OCI-M2 (cell line): Measurements from ENCODE around the gene HPSE2.
A peak's percentile ranks its signal among the peaks of the same experiment; 100 is the strongest.

Experiments used
- DNase-seq: peaks from one replicate; lab custom pipeline; 2025; ENCODE audit not compliant: unreplicated experiment; lab: John Stamatoyannopoulos, UW

HPSE2 gene

GRCh38 chr10:98855403-98856189 is 380.1 kb downstream of the HPSE2 start:
- DNase-seq: no peak

- no peak for DNase-seq
Observed at GRCh38 chr10:98852686-98853085, 383.0 kb downstream of the HPSE2 start.

DNA sequence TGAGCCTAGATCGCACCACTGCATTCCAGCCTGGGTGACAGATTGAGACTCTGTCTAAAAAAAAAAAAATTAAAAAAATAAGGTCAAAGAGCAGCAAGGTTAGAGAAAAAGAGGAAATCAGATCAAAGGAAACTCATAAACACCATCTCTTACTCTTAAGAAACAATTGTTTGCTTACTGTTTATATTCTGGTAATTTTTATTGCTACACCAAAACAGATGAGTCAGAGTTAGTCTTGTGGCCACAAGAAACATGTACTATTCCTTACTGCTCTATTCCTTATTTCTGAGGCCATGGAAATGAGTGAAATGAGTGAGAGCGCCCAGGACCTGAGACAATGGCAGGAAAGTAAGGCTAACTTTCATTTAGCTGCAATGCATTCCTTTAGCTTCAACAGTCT is 387.3 kb downstream of the HPSE2 start:
- no peak for DNase-seq

DNA sequence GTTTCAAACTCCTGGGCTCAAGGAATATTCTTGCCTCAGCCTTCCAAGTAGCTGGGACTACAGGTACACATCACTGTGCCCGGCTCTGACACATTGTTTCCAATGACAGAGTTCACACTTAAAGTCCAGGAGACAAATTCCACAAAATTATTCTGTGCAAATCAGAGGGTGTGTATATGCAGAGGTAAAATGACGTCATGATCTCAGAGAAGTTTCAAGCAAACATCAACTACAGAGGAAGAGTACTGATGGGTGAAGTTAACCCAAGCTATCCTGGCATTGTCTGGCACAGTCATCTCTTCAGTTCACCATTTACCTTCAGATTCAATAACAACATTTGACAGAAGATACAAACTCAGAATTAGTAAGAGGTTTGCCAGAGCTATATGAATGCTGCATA is 388.9 kb downstream of the HPSE2 start:
- no peak for DNase-seq

DNA sequence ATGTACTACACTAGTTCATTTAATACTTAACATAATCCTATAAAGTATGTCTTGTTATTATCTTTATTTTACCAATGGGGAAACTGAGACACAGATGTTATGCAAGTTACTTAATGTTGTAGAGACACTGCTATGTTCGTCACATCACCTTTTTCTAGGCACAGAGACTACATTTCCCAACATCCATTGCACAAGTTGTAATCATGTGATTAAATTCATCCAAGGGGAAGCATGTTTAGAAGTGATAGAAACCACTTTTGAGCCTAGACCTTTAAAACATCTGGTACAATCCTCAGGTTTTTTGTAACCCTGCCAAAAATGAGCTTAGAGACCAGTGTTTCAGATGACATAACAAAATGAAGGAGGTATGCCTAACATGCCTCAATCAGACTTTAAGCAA is 402.1 kb downstream of the HPSE2 start:
- no peak for DNase-seq

- DNase-seq: no peak
Observed at GRCh38 chr10:98832738-98833137, 402.9 kb downstream of the HPSE2 start.

GRCh38 chr10:98832196-98832595 is 403.5 kb downstream of the HPSE2 start:
- DNase-seq: no peak

- DNase-seq: no peak
Observed at GRCh38 chr10:98831391-98831790, 404.3 kb downstream of the HPSE2 start.

- no peak for DNase-seq
Observed at GRCh38 chr10:98825741-98826140, 409.9 kb downstream of the HPSE2 start.

- DNase-seq: no peak
Observed at GRCh38 chr10:98817396-98817795, 418.3 kb downstream of the HPSE2 start.

DNA sequence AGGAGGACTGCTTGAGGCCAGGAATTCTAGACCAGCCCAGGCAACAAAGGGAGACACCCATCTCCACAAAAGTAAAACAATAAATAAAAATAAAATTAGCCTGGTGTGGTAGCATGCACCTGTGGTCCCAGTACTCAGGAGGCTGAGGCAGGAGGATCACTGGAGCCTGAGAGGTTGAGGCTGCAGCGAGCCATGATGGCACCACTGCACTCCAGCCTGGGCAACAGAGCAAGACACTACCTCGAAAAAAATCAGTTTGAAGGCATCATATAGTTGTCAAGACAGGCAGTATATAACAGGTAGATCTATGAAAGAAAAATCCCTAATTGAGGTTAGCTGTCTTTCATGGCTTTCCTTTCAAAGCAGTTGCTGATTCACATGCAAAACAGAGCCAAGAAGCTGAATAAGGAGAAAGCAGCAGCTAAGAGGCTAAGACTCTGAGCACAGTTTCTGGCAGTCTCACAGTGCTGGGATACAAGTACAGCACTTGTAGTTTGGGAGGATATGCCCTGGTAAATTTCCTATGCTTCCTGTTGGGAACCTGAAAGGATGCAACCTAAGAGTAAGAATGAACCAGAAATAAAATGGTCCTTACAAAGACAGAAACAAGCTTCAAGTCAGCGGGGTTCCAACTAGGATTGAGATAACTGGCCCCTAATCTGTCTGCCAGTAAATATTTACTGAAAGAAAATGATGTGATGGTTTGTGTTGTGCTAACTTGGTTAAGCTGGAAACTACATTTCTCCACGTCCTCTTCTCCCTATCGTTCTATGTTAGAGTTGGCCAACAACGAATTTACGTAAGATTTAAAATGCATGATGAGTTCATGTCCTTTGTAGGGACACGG is 420.4 kb downstream of the HPSE2 start:
- DNase-seq: no peak

DNA sequence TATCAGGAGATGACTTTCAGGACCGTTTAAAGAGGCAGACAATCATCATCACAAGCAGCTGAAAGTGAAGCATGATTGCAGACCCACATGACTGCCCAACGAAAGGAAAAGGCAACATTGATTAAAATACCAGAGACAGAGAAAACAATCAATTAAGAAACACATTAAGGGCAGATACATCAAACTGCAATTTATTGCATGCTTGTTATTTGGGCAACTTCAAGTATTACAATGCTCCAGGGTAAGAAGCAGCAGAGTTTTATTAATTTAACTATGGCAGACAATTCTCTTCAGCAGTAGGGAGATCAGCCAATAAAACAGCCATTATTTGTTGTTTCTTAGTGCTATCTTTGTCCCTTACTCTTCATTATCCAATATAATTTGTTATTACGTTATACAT is 421.2 kb downstream of the HPSE2 start:
- no peak for DNase-seq

DNA sequence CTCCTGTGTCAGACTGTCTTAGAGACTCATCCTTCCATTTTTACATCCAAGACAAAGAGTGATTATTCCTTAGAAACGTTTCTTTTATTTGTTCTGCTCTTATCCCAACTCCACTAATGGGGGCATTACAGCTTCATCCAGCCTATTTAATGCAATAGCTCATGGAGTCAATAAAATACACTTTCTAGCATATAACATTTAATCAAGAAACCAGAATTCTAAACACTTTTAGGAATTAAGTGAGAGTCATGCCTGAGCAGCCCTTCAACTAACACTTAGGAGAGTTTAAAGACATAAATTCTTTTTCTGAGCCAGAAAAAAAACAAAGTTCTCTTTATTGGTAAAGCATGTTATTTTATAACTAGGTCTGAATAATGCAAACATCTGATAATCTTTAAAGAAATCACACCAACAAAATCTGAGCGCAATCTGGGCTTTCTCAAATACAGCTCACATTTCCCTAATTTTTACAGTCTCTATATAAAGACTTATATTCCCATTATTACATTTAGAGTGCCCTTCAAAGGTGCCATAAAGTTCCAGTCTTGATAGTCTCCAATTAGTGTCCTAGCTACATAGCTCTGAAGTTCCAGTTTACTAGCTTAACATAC is 427.3 kb downstream of the HPSE2 start:
- no peak for DNase-seq

DNA sequence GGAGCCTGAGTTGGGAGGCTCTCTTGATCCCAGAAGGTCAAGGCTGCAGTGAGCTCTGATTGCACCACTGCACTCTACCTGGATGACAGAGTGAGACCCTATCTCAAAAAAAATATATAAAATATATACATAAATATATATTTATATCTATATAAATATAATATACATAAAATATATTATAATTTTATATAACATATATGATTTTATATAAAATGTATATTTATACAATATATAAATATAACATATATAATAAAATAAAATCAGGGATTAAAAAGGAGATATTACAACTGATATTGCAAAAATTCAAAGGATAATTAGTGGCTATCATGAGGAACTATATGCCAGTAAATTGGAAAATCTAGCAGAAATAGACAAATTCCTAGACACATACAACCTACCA is 435.4 kb downstream of the HPSE2 start:
- no peak for DNase-seq

GRCh38 chr10:98795467-98795866 is 440.2 kb downstream of the HPSE2 start:
- no peak for DNase-seq

DNA sequence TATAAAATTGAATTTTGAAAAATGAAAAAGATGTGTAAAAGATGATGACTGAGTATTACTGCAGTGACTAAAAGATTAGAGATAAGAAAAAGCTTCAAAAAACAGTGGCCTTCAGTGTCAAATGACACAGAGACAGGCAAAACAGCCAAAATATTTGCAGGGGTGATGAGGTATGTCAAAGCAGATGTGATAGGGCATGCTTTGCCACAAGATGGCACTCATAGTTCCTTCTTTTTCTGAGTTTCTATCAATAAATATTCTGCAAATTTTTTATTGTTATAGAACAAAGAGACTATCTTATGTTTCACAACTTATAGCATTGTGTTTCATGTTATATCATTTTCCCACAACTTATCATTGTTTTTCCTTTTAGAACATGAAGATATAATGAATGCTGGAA is 444.8 kb downstream of the HPSE2 start:
- no peak for DNase-seq

DNA sequence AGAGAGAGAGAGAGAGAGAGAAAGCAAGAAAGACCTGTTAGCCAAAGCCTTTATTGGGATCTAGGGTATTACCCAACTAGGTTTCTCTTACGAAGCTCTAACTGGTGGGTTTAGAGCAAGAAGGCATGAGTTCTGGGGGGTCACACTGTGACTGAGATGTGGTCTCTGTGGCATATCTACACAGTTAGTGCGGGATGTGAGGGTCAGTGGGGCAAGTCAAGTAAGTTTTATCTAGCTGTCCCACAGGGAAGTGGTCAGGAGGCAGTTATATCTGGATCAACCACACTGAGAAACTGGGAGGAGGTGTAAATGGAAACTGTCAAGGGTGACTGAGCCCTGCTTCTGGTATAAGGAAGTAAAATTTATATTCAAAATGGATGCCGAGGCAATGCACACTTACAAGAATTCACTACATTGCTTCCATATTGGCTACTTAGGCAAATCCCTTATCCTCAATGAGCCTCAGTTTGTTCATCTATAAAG is 457.3 kb downstream of the HPSE2 start:
- DNase-seq: peak; percentile 91

DNA sequence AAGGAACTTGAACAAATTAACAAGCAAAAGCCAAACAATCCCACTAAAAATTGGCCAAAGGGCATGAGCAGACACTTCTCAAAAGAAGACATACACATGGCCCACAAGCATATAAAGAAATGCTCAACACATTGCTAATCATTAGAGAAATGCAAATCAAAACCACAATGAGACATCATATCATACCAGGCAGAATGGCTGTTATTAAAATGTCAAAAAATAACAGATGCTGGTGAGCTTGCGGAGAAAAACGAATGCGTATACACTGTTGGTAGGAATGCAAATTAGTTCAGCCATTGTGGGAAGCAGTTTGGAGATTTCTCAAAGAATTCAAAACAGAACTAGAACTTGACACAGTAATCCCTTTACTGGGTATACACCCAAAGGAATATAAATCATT is 477.2 kb downstream of the HPSE2 start:
- DNase-seq: no peak

DNA sequence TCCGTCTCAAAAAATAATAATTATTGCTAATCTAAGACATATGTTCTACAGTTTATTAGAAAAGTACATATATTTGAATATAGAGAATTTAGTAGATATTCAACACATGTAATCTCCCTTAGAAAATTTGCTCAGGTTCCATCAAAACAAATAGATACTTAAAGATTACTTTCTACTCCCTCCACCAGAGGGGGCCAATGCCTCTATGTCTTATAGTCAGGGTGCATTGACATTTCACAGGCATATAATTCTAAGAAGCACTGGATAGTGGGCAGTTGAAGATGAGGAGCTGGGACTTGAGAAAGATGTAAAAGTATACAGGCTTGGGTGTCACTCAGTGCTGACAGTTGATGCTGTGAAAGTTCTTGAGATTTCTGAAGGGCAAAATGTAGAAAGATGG is 487.4 kb downstream of the HPSE2 start:
- DNase-seq: no peak

DNA sequence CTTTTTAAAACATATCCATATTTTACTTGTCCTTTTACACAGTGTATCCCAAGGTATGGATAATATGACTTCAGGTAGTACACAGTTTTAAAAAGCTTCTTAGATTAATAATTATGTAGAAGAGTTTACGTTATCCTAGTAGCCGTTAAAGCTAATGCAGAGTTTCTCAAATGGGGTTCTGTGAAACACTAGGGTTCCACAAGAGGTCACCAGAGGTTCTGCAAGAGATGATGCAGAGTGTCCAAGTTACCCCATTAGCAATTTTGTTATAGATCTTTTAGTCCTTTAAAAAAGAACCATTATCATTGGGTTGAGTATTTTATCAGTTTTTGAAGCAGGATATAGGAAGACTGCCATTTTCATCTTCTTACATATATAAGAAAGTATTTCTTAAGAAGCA is 490.0 kb downstream of the HPSE2 start:
- DNase-seq: no peak

GRCh38 chr10:98720551-98720950 is 515.1 kb downstream of the HPSE2 start:
- DNase-seq: no peak

DNA sequence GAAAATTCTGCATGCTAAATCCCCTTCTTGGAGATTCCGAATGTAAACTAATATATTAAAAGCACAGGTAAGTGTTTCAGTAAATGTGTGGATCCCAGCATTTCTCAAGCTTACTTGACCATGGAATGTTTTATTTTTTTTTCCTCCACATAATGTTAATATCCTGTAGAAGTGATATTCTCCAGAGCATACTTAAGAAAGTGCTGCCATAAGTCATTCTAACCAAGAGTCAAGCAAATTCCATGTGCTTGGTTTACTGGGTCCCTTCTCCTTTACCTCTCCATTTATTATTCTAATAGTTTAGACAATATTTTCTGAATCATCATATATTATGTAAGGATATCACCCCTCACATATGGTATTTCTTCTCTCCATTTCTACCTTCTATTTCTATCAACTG is 522.1 kb downstream of the HPSE2 start:
- no peak for DNase-seq
